Measurements from ENCODE around the gene GPHA2. TPM values are rescaled to one million over a fixed set of nuclear protein-coding genes. Genes with fewer than 3 reads are reported as not detected.

GPHA2 gene
- total and polyA plus RNA-seq, 10 of the 15 experiments (the other 5 are each of a cell fraction or from before 2014, with no cell fraction given): not detected

GRCh38 chr11:64891880-64892279 lies 43.8 kb downstream of the GPHA2 start:
- POLR2A ChIA-PET: interaction anchor here (1.0 to 1.1 kb wide), 3 partner anchors 33 to 46 kb away, joined by 3 read pairs; no protein-coding TSS in a partner anchor
- RAD21 ChIA-PET (ENCODE audit: unreplicated experiment): interaction anchor here (1.2 to 5.7 kb wide), 2 partner anchors 10 to 44 kb away, joined by 3 to 101 read pairs; no protein-coding TSS in a partner anchor
- DNase-seq (ENCODE audit: low read depth, low spot score): no peak

GRCh38 chr11:64891215-64891848 lies 44.4 kb downstream of the GPHA2 start:
- in situ Hi-C loops (cut with MboI) (loop anchor here (5.0 kb wide), 1 partner anchor 44 kb away; no protein-coding TSS in a partner anchor), intact Hi-C loops (cut with micrococcal nuclease; ENCODE audit: unreplicated experiment) (no loop called here)
- Histone ChIP-seq H3K27me3 (replicated peaks in 1 of 2; ENCODE audit: control insufficient read depth in 2 of 2, insufficient read depth in 2 of 2, low read length in 1 of 2) (no peaks in the 10 kb centered on the region), H3K4me2 (ENCODE audit: control insufficient read depth, insufficient read depth) (no peak overlapping the region), H3K4me1 (ENCODE audit: control insufficient read depth, insufficient read depth, low read length) (peaks cover 12% of the 10 kb centered on the region), H4K20me1 (ENCODE audit: control insufficient read depth, insufficient read depth) (no peaks in the 10 kb centered on the region), H2AFZ (ENCODE audit: control insufficient read depth, low read depth, low read length) (no peak overlapping the region), H3K9ac (ENCODE audit: control insufficient read depth, insufficient read depth, low read length) (no peak overlapping the region), H3K79me2 (ENCODE audit: control insufficient read depth, insufficient read depth, low read length) (no peaks in the 10 kb centered on the region), H3K4me3 (no peak overlapping the region), H3K27ac (ENCODE audit: control insufficient read depth, insufficient read depth) (no peak overlapping the region), H3K9me3 (replicated peaks; ENCODE audit: control insufficient read depth, insufficient read depth, low read length) (no peaks in the 10 kb centered on the region), H3K36me3 (ENCODE audit: control insufficient read depth in 2 of 2, insufficient read depth in 2 of 2, low read length in 1 of 2) (no peaks in the 10 kb centered on the region)
- RAD21 ChIA-PET (ENCODE audit: unreplicated experiment): interaction anchor here (0.8 to 5.7 kb wide), 4 partner anchors 22 to 43 kb away, joined by 3 to 101 read pairs (median 34); no protein-coding TSS in a partner anchor
- ATAC-seq (no peak), DNase-seq (ENCODE audit: low read depth, low spot score) (no peak), FAIRE-seq (no peak)
- 63% methylated on average over 25 of the region's 25 CpGs for WGBS (ENCODE audit: insufficient coverage, insufficient replicate concordance, low lambda C conversion rate, missing lambda C conversion rate)
- SMC1A ChIA-PET (ENCODE audit: uncharacterized antibody, unreplicated experiment): interaction anchor here (0.6 to 7.2 kb wide), 5 partner anchors 11 to 43 kb away, joined by 3 to 138 read pairs (median 12); no protein-coding TSS in a partner anchor
- POLR2A ChIA-PET: interaction anchor here (1.1 to 19.9 kb wide), 2 partner anchors 33 to 44 kb away, joined by 3 to 620 read pairs; no protein-coding TSS in a partner anchor
- no TSS peak for BruUV-seq (replicated peaks)
- no peak for TF ChIP-seq STAT1 (conservative IDR thresholded peaks at IDR 0.05)
- TF ChIP-seq EZH2 (IDR thresholded peaks at IDR 0.05; ENCODE audit: borderline replicate concordance, control insufficient read depth, low read depth, low read length): no peak
- TF ChIP-seq RELA (IDR thresholded peaks at IDR 0.05; ENCODE audit: borderline replicate concordance, partially characterized antibody): no peak
- no peak for TF ChIP-seq NFYB (IDR thresholded peaks at IDR 0.05; ENCODE audit: insufficient read depth, low read depth, low read length)
- TF ChIP-seq EGR1 (IDR thresholded peaks at IDR 0.05; ENCODE audit: borderline replicate concordance in 1 of 2, low read depth in 2 of 2, low read length in 2 of 2): no peak
- no peak for TF ChIP-seq TCF12 (IDR thresholded peaks at IDR 0.05; ENCODE audit: low read depth, low read length)
- no peak for TF ChIP-seq POLR2AphosphoS2 (IDR thresholded peaks at IDR 0.05; ENCODE audit: low read depth, low read length)
- TF ChIP-seq IRF4 (IDR thresholded peaks at IDR 0.05; ENCODE audit: low read depth, low read length): no peak
- no peak for TF ChIP-seq JUND (IDR thresholded peaks at IDR 0.05; ENCODE audit: low read depth, low read length)
- CTCF ChIA-PET: interaction anchor here (0.5 to 30.0 kb wide), 6 partner anchors 11 to 275 kb away, joined by 3 to 1208 read pairs (median 22); partner anchors contain the start of genes CDC42BPG and EHD1

More at GRCh38 chr11:64891880-64892279, 43.8 kb downstream of the GPHA2 start:
- no peaks in the 10 kb centered on the region for H3K9me3 ChIP-seq (replicated peaks; ENCODE audit: control insufficient read depth, insufficient read depth, low read length)
- in situ Hi-C loops (cut with MboI): loop anchor here (5.0 kb wide), 1 partner anchor 45 kb away; no protein-coding TSS in a partner anchor
- no peak overlapping the region for H3K27ac ChIP-seq (ENCODE audit: control insufficient read depth, insufficient read depth)
- intact Hi-C loops (cut with micrococcal nuclease; ENCODE audit: unreplicated experiment): no loop called here
- H3K9ac ChIP-seq (ENCODE audit: control insufficient read depth, insufficient read depth, low read length): no peak overlapping the region
- H2AFZ ChIP-seq (ENCODE audit: control insufficient read depth, low read depth, low read length): no peak overlapping the region
- no peaks in the 10 kb centered on the region for H3K79me2 ChIP-seq (ENCODE audit: control insufficient read depth, insufficient read depth, low read length)
- H3K27me3 ChIP-seq (replicated peaks in 1 of 2; ENCODE audit: control insufficient read depth in 2 of 2, insufficient read depth in 2 of 2, low read length in 1 of 2): no peaks in the 10 kb centered on the region
- 39% methylated on average over 5 of the region's 5 CpGs for WGBS (ENCODE audit: insufficient coverage, insufficient replicate concordance, low lambda C conversion rate, missing lambda C conversion rate)
- no peak for ATAC-seq
- no TSS peak for BruUV-seq (replicated peaks)
- H3K4me2 ChIP-seq (ENCODE audit: control insufficient read depth, insufficient read depth): no peak overlapping the region
- H3K4me1 ChIP-seq (ENCODE audit: control insufficient read depth, insufficient read depth, low read length): peaks cover 12% of the 10 kb centered on the region
- FAIRE-seq: no peak
- ChIA-PET SMC1A (ENCODE audit: uncharacterized antibody, unreplicated experiment) (interaction anchor here (0.6 to 7.2 kb wide), 3 partner anchors 11 to 43 kb away, joined by 4 to 138 read pairs (median 12); no protein-coding TSS in a partner anchor), CTCF (interaction anchor here (0.5 to 30.0 kb wide), 5 partner anchors 12 to 274 kb away, joined by 3 to 1208 read pairs (median 18); partner anchors contain the start of genes CDC42BPG and EHD1)
- no peak overlapping the region for H3K4me3 ChIP-seq
- H4K20me1 ChIP-seq (ENCODE audit: control insufficient read depth, insufficient read depth): no peaks in the 10 kb centered on the region
- H3K36me3 ChIP-seq (ENCODE audit: control insufficient read depth in 2 of 2, insufficient read depth in 2 of 2, low read length in 1 of 2): no peaks in the 10 kb centered on the region
- TF ChIP-seq STAT1 (conservative IDR thresholded peaks at IDR 0.05): no peak

Data from GM12878 (cell line).